WTC11 (cell line): ENCODE data around the gene PEAK1. TPM values are rescaled to one million over a fixed set of nuclear protein-coding genes. Genes with fewer than 3 reads are reported as not detected.

Experiments used
- ATAC-seq: fragments of 200-7000 bp; cut with Tn5 transposase; 2 replicates; pipeline ENCODE4 v1.10.0; 2021; ENCODE audit warnings: mild to moderate bottlenecking, moderate library complexity
- CTCF ChIA-PET: fragments of 300-600 bp; sonication (Branson Sonifier 250); formaldehyde crosslinking; loops from one replicate; lab custom pipeline; 2021; ENCODE audit warnings: antibody characterized with exemption; lab: Charles Lee
- POLR2A ChIA-PET: fragments of 350-600 bp; sonication (Branson Sonifier 250); formaldehyde crosslinking; loops from one replicate; lab custom pipeline; 2021; ENCODE audit warnings: antibody characterized with exemption; lab: Charles Lee
- DNase-seq: peaks from one replicate; pipeline ENCODE4 v3.0.0; 2021; ENCODE audit warnings: low spot score
- H3K27ac Mint-ChIP-seq: 2 replicates; pipeline ENCODE4 v1.8.0; 2021; ENCODE audit warnings: mixed read lengths
- H3K27me3 Mint-ChIP-seq: 2 replicates; pipeline ENCODE4 v1.8.0; 2021; ENCODE audit warnings: low read depth, mild to moderate bottlenecking, moderate library complexity, mixed read lengths
- H3K36me3 Mint-ChIP-seq: 2 replicates; pipeline ENCODE4 v1.8.0; 2021; ENCODE audit warnings: mixed read lengths
- H3K4me1 Mint-ChIP-seq: 2 replicates; pipeline ENCODE4 v1.8.0; 2022; ENCODE audit warnings: mixed read lengths
- H3K4me3 Mint-ChIP-seq: 2 replicates; pipeline ENCODE4 v1.8.0; 2021; ENCODE audit warnings: mild to moderate bottlenecking, moderate library complexity, mixed read lengths
- H3K9me3 Mint-ChIP-seq: 2 replicates; pipeline ENCODE4 v1.8.0; 2021; ENCODE audit warnings: mixed read lengths
- CBFB ChIP-seq: sonication (generic); formaldehyde crosslinking; IDR thresholded peaks from 2 replicates; pipeline ENCODE4 v1.8.1; 2022; ENCODE audit warnings: mild to moderate bottlenecking, low read depth, missing genetic modification reagents
- CREB1 ChIP-seq: sonication (generic); formaldehyde crosslinking; IDR thresholded peaks from 2 replicates; pipeline ENCODE4 v1.8.0; 2023; ENCODE audit warnings: mild to moderate bottlenecking, missing genetic modification reagents
- CREM ChIP-seq: sonication (generic); formaldehyde crosslinking; IDR thresholded peaks from 2 replicates; pipeline ENCODE4 v1.8.1; 2022; ENCODE audit warnings: mild to moderate bottlenecking, missing genetic modification reagents, moderate library complexity
- KAT7 ChIP-seq: sonication (generic); formaldehyde crosslinking; IDR thresholded peaks from 2 replicates; pipeline ENCODE4 v1.8.1; 2023; ENCODE audit warnings: missing genetic modification reagents, mild to moderate bottlenecking, borderline replicate concordance
- MXD4 ChIP-seq: fragments of 250-450 bp; sonication (Bioruptor Pico); IDR thresholded peaks from 2 replicates; pipeline ENCODE4 v1.8.0; 2021; ENCODE audit warnings: mild to moderate bottlenecking, moderate library complexity, borderline replicate concordance
- PRRX2 ChIP-seq: fragments of 250-450 bp; sonication (Bioruptor Pico); IDR thresholded peaks from 2 replicates; pipeline ENCODE4 v1.8.0; 2021; ENCODE audit warnings: mild to moderate bottlenecking
- RELA ChIP-seq: sonication (generic); formaldehyde crosslinking; IDR thresholded peaks from 2 replicates; pipeline ENCODE4 v1.8.1; 2022; ENCODE audit warnings: missing genetic modification reagents, mild to moderate bottlenecking, borderline replicate concordance
- RORB ChIP-seq: fragments of 250-450 bp; sonication (Bioruptor Pico); IDR thresholded peaks from 2 replicates; pipeline ENCODE4 v1.9.0; 2021; ENCODE audit warnings: mild to moderate bottlenecking
- SMAD3 ChIP-seq: sonication (generic); formaldehyde crosslinking; IDR thresholded peaks from 2 replicates; pipeline ENCODE4 v1.8.0; 2022; ENCODE audit warnings: missing genetic modification reagents, mild to moderate bottlenecking, borderline replicate concordance
- SOX15 ChIP-seq: fragments of 250-450 bp; sonication (Bioruptor Pico); IDR thresholded peaks from 2 replicates; pipeline ENCODE4 v1.9.0; 2021; ENCODE audit warnings: mild to moderate bottlenecking
- ZNF396 ChIP-seq: fragments of 250-450 bp; sonication (Bioruptor Pico); IDR thresholded peaks from 2 replicates; pipeline ENCODE4 v1.8.0; 2021; ENCODE audit warnings: mild to moderate bottlenecking, moderate library complexity, borderline replicate concordance
- ZNF416 ChIP-seq: fragments of 250-450 bp; sonication (Bioruptor Pico); IDR thresholded peaks from 2 replicates; pipeline ENCODE4 v1.9.0; 2021; ENCODE audit warnings: mild to moderate bottlenecking, inconsistent platforms
- total RNA-seq: library from RNA; stranded (reverse); gene quantifications from 3 replicates; pipeline ENCODE4 v1.2.3, GENCODE V29; 2021
- TF ChIP-seq, protein P1 (sequence below): sonication (generic); formaldehyde crosslinking; IDR thresholded peaks from 2 replicates; pipeline ENCODE4 v1.8.0; 2023; ENCODE audit warnings: mild to moderate bottlenecking, missing genetic modification reagents
- TF ChIP-seq, protein P2 (sequence below): sonication (generic); formaldehyde crosslinking; IDR thresholded peaks from 2 replicates; pipeline ENCODE4 v1.8.1; 2022; ENCODE audit warnings: low read depth, missing genetic modification reagents, borderline replicate concordance
- TF ChIP-seq, protein P3 (sequence below): sonication (generic); formaldehyde crosslinking; IDR thresholded peaks from 2 replicates; pipeline ENCODE4 v1.8.1; 2023; ENCODE audit warnings: mild to moderate bottlenecking, missing genetic modification reagents, moderate library complexity
- TF ChIP-seq, protein P4 (sequence below): sonication (generic); formaldehyde crosslinking; IDR thresholded peaks from 2 replicates; pipeline ENCODE4 v1.8.1; 2023; ENCODE audit warnings: mild to moderate bottlenecking, missing genetic modification reagents
- TF ChIP-seq, protein P5 (sequence below): sonication (generic); formaldehyde crosslinking; IDR thresholded peaks from 2 replicates; pipeline ENCODE4 v1.8.1; 2022; ENCODE audit warnings: mild to moderate bottlenecking, moderate library complexity, missing genetic modification reagents
- TF ChIP-seq, protein P6 (sequence below): sonication (generic); formaldehyde crosslinking; IDR thresholded peaks from 2 replicates; pipeline ENCODE4 v1.8.1; 2023; ENCODE audit warnings: mild to moderate bottlenecking, moderate library complexity, missing genetic modification reagents
- TF ChIP-seq, protein P7 (sequence below): fragments of 250-450 bp; sonication (Bioruptor Pico); IDR thresholded peaks from 2 replicates; pipeline ENCODE4 v2.1.2; 2022; ENCODE audit warnings: mild to moderate bottlenecking, moderate library complexity
- TF ChIP-seq, protein P8 (sequence below): sonication (generic); formaldehyde crosslinking; conservative IDR thresholded peaks from 2 replicates; pipeline ENCODE4 v1.8.1; 2023; ENCODE audit warnings: mild to moderate bottlenecking, low read depth, missing genetic modification reagents, moderate library complexity

PEAK1 gene
- total RNA-seq, 1 experiment from 2014 or later, result 49.0 TPM

DNA sequence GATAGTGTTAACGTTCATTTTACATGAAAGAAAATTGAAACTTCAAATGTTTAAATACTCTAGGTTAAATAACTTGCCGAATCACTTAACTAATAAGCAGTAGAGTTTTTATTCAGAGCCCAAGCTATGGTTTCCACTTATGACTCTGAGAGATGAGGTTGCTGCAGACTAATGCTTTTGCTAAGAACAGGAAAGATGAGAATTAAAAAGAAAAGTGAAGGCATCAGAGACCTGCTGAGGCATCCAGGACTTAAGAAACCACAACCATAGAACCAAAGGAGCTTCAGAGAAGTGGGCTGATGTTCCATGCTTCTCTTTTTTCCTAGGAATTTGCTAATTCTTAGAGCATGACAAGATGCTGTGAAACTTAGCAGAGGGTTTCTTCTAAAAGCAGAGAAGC, 10.3 kb upstream of the PEAK1 start:
- H3K27ac Mint-ChIP-seq, result no peak overlapping the region
- TF ChIP-seq CREM, result no peak
- TF ChIP-seq SMAD3 (CRISPR knock-in tag), result no peak
- no peak for TF ChIP-seq ZNF396 (CRISPR knock-in tag)
- TF ChIP-seq, protein P1, sequence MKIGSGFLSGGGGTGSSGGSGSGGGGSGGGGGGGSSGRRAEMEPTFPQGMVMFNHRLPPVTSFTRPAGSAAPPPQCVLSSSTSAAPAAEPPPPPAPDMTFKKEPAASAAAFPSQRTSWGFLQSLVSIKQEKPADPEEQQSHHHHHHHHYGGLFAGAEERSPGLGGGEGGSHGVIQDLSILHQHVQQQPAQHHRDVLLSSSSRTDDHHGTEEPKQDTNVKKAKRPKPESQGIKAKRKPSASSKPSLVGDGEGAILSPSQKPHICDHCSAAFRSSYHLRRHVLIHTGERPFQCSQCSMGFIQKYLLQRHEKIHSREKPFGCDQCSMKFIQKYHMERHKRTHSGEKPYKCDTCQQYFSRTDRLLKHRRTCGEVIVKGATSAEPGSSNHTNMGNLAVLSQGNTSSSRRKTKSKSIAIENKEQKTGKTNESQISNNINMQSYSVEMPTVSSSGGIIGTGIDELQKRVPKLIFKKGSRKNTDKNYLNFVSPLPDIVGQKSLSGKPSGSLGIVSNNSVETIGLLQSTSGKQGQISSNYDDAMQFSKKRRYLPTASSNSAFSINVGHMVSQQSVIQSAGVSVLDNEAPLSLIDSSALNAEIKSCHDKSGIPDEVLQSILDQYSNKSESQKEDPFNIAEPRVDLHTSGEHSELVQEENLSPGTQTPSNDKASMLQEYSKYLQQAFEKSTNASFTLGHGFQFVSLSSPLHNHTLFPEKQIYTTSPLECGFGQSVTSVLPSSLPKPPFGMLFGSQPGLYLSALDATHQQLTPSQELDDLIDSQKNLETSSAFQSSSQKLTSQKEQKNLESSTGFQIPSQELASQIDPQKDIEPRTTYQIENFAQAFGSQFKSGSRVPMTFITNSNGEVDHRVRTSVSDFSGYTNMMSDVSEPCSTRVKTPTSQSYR (CRISPR knock-in tag), result no peak
- no peak for TF ChIP-seq RORB (CRISPR knock-in tag)
- TF ChIP-seq, protein P2, sequence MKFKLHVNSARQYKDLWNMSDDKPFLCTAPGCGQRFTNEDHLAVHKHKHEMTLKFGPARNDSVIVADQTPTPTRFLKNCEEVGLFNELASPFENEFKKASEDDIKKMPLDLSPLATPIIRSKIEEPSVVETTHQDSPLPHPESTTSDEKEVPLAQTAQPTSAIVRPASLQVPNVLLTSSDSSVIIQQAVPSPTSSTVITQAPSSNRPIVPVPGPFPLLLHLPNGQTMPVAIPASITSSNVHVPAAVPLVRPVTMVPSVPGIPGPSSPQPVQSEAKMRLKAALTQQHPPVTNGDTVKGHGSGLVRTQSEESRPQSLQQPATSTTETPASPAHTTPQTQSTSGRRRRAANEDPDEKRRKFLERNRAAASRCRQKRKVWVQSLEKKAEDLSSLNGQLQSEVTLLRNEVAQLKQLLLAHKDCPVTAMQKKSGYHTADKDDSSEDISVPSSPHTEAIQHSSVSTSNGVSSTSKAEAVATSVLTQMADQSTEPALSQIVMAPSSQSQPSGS (CRISPR knock-in tag), result no peak
- TF ChIP-seq, protein P3, sequence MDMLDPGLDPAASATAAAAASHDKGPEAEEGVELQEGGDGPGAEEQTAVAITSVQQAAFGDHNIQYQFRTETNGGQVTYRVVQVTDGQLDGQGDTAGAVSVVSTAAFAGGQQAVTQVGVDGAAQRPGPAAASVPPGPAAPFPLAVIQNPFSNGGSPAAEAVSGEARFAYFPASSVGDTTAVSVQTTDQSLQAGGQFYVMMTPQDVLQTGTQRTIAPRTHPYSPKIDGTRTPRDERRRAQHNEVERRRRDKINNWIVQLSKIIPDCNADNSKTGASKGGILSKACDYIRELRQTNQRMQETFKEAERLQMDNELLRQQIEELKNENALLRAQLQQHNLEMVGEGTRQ (CRISPR knock-in tag), result no peak
- TF ChIP-seq ZNF416 (CRISPR knock-in tag), result no peak
- TF ChIP-seq, protein P4, sequence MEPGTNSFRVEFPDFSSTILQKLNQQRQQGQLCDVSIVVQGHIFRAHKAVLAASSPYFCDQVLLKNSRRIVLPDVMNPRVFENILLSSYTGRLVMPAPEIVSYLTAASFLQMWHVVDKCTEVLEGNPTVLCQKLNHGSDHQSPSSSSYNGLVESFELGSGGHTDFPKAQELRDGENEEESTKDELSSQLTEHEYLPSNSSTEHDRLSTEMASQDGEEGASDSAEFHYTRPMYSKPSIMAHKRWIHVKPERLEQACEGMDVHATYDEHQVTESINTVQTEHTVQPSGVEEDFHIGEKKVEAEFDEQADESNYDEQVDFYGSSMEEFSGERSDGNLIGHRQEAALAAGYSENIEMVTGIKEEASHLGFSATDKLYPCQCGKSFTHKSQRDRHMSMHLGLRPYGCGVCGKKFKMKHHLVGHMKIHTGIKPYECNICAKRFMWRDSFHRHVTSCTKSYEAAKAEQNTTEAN (CRISPR knock-in tag), result no peak
- TF ChIP-seq CREB1 (CRISPR knock-in tag), result no peak
- TF ChIP-seq CBFB (CRISPR knock-in tag), result no peak
- no peaks in the 10 kb centered on the region; the same call in 1 of the 2 replicates for H3K4me1 Mint-ChIP-seq
- H3K9me3 Mint-ChIP-seq, result no peaks in the 10 kb centered on the region
- CTCF ChIA-PET, result interaction anchor here (0.7 to 1.8 kb wide), 5 partner anchors 28 to 323 kb away, joined by 3 to 5 read pairs (median 3); no protein-coding TSS in a partner anchor
- ATAC-seq (no peak), DNase-seq (no peak)
- H3K36me3 Mint-ChIP-seq, result no peaks in the 10 kb centered on the region
- no peaks in the 10 kb centered on the region for H3K27me3 Mint-ChIP-seq
- POLR2A ChIA-PET, result interaction anchor here (1.2 kb wide), 1 partner anchor 9 kb away, joined by 3 read pairs; no protein-coding TSS in a partner anchor
- H3K4me3 Mint-ChIP-seq, result no peak overlapping the region

DNA sequence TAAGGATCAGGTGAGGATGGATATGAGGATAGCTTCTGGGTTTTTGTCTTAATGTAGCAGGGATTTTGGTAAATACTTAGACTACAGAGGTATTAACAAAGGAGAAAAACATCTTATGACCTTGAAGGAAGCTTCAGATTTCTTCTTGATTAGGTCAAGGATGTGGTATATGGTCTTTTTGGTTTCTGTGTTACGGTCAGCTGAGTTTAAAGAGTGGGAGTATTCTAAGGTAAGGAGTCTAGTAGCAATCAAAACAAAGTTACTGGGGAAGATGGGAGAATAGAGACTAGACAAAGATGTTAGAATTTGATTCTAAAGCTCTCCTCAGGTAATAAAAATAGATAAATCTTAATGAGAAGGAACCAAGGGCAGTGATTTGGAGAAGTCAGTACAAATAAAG, 7.0 kb upstream of the PEAK1 start:
- Mint-ChIP-seq H3K4me3 (no peak overlapping the region), H3K4me1 (peaks cover 20% of the 10 kb centered on the region), H3K27me3 (no peaks in the 10 kb centered on the region), H3K9me3 (no peaks in the 10 kb centered on the region), H3K27ac (no peak overlapping the region; the same call in 1 of the 2 replicates), H3K36me3 (no peaks in the 10 kb centered on the region)
- ATAC-seq (no peak), DNase-seq (no peak)
- CTCF ChIA-PET, result interaction anchor here (0.6 to 1.1 kb wide), 3 partner anchors 70 to 1138 kb away, joined by 3 to 5 read pairs (median 3); no protein-coding TSS in a partner anchor
- POLR2A ChIA-PET, result interaction anchor here (0.8 kb wide), 1 partner anchor 70 kb away, joined by 3 read pairs; no protein-coding TSS in a partner anchor
- TF ChIP-seq, protein P5, sequence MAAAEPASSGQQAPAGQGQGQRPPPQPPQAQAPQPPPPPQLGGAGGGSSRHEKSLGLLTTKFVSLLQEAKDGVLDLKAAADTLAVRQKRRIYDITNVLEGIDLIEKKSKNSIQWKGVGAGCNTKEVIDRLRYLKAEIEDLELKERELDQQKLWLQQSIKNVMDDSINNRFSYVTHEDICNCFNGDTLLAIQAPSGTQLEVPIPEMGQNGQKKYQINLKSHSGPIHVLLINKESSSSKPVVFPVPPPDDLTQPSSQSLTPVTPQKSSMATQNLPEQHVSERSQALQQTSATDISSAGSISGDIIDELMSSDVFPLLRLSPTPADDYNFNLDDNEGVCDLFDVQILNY (CRISPR knock-in tag), result no peak
- TF ChIP-seq, protein P6, sequence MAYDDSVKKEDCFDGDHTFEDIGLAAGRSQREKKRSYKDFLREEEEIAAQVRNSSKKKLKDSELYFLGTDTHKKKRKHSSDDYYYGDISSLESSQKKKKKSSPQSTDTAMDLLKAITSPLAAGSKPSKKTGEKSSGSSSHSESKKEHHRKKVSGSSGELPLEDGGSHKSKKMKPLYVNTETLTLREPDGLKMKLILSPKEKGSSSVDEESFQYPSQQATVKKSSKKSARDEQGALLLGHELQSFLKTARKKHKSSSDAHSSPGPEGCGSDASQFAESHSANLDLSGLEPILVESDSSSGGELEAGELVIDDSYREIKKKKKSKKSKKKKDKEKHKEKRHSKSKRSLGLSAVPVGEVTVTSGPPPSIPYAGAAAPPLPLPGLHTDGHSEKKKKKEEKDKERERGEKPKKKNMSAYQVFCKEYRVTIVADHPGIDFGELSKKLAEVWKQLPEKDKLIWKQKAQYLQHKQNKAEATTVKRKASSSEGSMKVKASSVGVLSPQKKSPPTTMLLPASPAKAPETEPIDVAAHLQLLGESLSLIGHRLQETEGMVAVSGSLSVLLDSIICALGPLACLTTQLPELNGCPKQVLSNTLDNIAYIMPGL (CRISPR knock-in tag), result no peak
- TF ChIP-seq KAT7 (CRISPR knock-in tag) (no peak), ZNF416 (CRISPR knock-in tag) (no peak), RELA (CRISPR knock-in tag) (no peak), SOX15 (no peak), PRRX2 (no peak), MXD4 (no peak), CBFB (CRISPR knock-in tag) (no peak)
- TF ChIP-seq, protein P7, sequence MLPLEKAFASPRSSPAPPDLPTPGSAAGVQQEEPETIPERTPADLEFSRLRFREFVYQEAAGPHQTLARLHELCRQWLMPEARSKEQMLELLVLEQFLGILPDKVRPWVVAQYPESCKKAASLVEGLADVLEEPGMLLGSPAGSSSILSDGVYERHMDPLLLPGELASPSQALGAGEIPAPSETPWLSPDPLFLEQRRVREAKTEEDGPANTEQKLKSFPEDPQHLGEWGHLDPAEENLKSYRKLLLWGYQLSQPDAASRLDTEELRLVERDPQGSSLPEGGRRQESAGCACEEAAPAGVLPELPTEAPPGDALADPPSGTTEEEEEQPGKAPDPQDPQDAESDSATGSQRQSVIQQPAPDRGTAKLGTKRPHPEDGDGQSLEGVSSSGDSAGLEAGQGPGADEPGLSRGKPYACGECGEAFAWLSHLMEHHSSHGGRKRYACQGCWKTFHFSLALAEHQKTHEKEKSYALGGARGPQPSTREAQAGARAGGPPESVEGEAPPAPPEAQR (CRISPR knock-in tag), result no peak
- TF ChIP-seq, protein P8, sequence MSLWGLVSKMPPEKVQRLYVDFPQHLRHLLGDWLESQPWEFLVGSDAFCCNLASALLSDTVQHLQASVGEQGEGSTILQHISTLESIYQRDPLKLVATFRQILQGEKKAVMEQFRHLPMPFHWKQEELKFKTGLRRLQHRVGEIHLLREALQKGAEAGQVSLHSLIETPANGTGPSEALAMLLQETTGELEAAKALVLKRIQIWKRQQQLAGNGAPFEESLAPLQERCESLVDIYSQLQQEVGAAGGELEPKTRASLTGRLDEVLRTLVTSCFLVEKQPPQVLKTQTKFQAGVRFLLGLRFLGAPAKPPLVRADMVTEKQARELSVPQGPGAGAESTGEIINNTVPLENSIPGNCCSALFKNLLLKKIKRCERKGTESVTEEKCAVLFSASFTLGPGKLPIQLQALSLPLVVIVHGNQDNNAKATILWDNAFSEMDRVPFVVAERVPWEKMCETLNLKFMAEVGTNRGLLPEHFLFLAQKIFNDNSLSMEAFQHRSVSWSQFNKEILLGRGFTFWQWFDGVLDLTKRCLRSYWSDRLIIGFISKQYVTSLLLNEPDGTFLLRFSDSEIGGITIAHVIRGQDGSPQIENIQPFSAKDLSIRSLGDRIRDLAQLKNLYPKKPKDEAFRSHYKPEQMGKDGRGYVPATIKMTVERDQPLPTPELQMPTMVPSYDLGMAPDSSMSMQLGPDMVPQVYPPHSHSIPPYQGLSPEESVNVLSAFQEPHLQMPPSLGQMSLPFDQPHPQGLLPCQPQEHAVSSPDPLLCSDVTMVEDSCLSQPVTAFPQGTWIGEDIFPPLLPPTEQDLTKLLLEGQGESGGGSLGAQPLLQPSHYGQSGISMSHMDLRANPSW (CRISPR knock-in tag), result no peak
